ENCODE data around the gene ETFA.
"Not testable (repeated sequence)": the region's sequence is repeated elsewhere in the genome, so short reads cannot be mapped to it uniquely, and the experiment has no call there.

ETFA gene

DNA sequence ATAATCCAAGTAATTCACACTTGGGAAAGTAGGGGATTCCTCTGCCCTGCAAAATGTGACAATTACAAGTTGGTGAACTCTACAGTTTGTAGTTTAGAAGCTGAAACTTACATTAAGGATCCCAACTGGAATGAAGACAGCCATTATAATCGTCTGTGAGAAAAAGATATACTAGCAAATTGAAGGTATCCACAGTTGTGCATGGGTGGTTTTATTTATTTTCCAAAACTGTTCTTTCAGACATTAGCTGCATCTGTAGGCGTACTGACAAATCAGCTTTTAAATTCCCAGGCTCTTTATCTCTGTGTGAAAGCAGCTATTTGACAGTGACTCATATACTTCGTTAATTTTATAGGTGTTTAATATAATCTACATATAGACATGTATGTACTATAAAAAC is 12.8 kb upstream of the ETFA start:
- DNase-seq: no peak

DNA sequence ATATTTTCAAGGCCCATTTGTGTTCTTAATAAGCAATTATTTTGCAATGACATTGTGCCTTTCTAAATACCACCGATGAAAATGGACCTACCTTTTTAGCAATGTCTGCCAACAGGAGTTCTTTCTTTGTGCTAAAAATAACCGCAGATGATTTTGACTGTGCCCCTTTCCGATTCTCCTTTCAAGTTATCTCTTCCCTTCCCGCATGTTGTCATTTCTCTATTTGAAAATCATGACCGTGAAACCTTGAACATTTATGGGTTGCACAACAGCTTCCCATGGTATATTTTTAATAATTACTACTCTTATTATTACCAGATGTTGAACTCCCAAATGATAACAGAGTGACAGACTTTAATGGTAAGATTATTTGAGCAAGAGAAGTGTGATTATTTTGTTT is 10.3 kb upstream of the ETFA start:
- no peak for DNase-seq

DNA sequence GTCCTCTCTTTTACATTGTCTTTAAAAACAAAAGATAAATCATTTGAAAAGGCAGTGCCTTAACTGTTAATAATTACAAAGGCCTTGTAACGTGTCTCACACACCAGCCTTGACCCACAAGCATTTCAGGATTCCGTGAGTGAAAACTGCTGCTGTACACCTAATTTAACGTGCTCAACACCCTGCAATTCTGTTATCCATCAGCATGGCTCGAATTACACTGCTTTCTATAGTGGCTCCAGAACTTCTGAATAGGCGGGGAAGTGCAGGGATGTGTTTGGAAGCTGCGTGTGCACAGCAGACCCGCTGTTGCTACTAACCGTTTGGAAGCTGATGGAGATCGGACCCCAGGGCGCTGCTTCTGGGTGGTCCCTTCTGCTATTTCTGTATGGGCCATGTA is 9.9 kb upstream of the ETFA start:
- DNase-seq: no peak

DNA sequence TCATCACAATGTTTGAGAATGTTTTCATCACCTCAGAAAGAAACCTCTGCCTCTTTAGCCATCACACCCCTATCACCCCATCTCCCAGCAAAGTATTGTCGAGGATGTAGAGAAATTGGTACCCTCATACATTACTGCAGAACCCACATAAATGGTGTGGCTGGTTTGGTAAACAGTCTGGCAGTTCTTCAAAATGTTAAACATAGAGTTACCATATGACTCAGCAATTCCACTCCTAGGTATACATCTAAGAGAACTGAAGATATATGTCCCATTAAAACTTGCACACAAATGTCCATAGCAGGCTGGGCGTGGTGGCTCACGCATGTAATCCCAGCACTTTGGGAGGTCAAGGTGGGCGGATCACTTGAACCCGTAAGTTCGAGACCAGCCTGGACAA is 8.7 kb upstream of the ETFA start:
- DNase-seq: no peak

DNA sequence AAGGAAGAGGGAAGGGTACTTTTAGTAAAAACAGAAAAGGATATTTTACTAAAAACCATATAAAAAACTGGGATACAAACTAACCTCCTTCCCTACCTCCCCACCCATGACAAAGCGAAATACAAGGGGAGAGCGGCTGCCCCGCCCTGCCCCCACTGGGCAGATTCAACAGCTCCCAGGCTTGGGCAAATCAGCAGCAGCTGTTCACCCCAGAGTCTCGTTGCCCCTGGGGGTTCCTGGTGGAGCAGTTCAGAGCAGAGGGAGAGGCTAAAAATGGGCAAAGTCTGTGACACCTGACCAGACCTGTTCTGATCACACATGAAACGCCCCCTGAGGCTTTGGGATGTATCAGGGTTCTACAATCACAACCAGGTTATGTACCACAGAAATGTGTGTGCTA is 2.5 kb upstream of the ETFA start:
- no peak for DNase-seq

DNA sequence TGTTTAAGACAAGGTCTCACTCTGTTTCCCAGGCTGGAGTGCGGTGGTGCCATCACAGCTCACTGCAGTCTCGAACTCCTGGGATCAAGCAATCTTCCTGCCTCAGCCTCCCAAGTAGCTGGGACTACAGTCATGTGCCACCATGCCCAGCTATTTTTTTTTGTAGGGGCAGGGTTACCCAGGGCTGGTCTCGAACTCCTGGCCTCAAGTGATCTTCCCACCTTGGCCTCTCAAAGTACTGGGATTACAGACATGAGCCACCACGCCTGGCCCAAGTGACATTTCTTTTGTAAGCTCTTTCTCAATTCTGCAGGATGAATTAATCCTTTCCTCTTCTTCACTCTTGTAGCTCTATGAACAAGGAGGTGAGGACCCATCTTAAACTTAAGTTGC is 1.9 kb upstream of the ETFA start:
- not testable (repeated sequence) for DNase-seq

DNA sequence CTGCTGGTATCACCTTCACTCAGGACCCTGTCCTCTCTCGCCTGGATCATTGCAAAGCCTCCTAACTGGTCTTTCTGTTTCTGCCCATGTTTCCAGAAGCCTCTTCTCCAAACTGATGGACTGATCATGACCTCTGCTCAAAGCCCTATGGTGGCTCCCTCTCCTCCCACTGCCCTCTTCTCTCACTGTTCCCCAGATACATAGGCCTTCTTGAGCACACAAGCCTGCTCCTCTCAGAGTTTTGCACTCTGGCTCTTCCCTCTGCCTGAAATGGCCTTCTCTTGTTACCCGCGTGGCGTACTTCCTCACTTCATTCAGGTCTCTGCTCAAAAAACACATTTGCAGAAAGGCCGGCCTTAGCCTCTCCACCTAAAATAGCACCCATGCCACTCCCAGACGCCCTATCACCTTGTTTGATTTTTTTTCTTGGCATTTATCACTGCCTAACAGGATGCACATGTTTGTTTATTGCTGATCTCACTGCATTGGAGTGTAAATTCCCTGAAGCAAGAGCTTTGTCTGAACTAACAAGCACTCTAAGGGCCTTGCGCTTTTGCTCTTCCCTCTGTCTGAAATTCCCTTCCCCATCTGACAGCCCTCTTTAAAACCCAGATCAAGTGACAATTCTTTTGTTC is 1.4 kb upstream of the ETFA start:
- no peak for DNase-seq

DNA sequence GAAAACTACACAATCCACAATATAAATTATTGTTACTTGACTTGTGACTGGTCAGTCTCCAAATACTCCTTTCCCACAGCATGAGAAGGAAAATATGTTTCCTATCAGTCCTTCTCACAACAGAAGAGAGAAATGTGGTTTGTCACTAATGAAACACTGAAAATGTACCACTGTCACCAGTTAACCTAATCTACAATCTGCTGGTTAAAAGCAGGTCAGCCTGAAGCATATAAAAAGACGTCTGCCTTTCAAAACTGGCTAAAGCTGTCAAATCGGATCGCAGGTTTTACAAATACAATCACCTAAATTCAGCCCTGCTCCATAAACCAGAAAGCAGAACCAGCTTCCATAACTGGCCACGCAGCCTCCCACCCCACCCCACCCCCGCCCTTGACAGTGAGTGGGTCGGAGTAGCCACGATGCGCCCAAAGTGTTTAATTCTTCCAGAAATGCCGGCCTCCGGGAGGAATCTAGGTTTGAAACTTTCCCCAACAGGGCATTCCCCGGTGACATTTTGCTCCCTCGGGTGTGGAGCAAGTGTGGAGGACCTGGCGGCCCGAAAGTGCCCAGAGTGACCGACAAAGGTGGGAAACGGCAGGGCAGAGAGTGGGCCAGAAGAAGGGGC is 682 bp downstream of the ETFA start:
- DNase-seq: peak; percentile 15

DNA sequence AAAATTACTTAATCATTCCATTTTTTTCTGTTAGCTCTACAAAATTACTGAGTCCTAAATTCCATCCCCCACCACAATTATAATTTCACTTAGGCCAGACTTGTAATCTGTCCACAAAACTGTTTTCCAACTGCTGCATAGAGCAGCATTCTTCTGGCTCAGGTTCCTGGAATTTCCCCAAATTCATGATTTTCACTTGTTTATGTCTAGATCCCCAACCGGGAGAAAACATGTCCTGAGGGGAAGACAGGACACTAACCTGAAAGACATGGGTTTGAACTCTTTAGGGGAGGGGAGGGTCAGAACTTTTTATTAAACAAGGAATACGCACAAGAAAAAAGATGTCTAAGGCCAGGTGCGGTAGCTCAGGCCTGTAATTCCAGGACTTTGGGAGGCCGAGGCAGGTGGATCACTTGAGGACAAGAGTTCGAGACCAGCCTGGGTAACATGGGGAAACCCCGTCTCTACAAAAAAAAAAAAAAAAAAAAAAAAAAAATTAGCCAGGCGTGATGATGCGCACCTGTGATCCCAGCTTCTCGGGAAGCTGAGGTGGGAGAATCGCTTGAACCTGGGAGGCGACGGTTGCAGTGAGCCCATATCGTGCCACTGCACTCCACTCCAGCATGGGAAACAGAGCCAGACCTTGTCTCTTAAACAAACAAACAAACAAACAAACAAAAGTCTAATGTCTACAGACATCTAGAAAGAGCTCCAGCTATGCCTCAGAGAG is 1.5 kb downstream of the ETFA start:
- DNase-seq: no peak

DNA sequence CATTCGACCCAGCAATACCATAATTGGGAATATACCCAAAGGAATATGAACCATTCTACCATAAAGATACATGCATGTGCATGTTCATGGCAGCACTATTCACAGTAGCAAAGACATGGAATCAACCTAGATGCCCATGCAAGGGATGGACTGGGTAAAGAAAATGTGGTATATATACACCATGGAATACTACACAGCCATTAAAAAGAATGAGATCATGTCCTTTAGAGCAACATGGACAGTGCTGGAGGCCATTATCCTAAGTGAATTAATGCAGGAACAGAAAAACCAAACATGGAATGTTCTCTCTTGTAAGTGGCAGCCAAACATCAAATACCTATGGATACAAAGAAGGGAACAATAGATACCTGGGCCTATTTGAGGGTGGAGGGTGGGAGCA is 7.4 kb downstream of the ETFA start:
- no peak for DNase-seq

DNA sequence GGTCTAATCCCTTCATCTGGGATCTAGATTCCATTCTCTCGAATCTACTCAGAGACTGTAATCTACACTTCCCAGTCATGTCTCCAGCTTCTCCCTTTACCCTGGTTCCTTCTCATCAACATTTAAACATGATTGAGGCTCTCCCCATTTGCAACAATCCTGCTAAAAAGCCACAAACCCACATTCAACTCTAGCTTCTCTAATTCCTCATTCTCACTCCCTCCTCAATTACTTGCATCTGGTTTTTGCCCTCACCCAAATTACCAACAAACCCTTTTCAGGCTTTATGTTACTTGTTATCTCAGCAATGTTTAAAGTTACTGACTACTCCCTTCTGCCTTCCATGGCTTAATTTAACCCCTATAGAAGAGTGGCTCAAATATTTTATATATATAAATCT is 11.5 kb downstream of the ETFA start:
- no peak for DNase-seq

DNA sequence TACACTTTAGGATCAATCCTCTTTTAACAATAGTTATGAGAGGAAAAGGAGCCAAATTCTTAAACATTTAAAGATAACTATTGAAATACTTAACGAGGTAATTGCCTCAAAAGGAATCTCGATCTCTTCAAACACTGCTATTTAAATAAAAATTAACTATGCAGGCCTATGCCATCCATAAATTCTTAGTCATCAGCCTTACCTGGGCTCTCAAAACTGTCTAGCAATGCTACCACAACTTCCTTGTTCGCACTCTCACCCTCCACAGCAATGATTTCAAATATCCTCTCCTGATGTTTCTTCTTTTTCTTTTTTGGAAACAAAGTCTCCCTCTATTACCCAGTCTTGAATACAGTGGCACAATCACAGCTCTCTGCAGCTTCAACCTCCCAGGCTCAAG is 12.3 kb downstream of the ETFA start:
- DNase-seq: no peak

DNA sequence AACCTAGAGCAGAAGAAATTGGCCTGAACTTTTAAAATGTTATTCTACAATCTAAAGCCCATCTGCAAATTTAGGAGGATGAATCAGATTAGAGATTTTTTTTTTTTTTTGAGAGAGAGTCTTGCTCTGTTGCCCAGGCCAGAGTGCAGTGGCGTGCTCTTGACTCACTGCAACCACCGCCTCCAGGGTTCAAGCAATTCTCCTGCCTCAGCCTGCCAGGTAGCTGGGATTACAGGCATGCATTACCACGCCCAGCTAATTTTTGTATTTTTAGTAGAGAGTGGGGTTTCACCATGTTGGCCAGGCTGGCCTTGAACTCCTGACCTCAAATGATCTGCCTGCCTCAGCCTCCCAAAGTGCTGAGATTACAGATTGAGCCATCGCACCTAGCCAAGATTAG is 13.3 kb downstream of the ETFA start:
- not testable (repeated sequence) for DNase-seq

DNA sequence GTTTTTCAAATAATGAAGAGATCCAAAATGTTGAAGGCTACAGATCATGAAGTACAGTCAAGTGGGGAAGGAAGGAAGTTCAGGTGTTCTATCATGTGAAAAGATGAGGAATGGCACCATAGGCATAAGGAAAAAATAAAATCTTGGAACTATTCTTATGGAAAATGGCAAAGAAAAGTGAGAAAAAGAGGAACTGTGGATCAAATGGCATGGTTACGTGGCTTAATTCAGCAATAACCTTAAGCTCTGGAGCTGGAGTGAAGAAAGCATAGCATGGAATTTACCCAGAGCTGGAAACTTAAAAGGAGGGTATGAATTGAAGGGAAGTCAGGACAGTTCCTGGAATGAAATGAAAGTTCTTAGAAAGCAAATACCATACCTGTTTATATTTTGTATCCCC is 14.4 kb downstream of the ETFA start:
- DNase-seq: no peak

DNA sequence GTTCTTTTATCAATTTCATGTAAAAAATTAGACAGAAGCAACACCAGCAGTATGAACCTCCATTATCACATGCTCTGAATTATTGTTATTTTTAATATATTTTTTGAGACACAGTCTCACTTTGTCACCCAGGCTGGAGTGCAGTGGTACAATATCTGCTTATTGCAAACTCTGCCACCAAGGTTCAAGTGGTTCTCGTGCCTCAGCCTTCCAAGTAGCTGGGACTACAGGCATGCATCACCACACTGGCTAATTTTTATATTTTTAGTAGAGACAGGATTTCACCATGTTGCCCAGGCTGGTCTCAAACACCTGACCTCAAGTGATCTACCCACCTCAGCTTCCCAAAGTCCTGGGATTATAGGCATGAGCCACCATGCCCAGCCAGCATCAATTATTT is 16.8 kb downstream of the ETFA start:
- not testable (repeated sequence) for DNase-seq

DNA sequence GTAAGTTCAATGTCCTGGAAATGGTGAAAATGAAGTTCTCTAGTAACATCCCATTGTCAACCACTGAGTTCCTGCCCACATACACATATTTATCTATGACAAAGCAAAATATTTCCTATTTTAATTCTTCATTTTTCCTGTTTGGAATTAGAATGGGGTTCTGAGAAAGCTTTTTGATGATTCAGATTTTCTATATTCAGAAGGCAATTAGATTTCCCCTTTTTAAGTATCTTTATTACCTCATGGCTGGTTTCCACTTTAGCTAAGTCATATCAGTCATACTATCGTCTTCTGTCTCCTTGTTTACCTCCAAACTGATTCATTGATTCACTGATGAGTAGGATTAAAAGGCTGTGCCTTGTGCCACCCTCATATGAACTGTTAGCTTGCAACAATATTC is 17.9 kb downstream of the ETFA start:
- no peak for DNase-seq

DNA sequence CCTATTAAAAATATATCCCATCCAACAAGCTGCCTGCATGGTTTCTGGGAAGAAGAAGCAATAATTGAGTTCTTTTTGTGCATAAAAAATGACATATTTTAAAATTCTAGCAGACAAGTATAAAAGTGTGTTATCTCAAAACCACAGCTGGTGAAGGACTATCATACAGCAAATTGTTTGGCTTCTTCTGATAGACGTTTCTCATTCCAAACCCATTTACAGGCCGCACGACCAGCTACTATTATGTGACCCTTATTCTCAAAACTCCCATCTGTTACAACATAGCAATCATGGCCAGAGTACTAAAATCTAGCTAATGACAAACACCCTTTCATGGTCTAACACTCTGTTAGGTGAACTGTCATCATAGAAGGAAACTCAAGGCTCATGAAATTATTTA is 21.7 kb downstream of the ETFA start:
- DNase-seq: no peak

DNA sequence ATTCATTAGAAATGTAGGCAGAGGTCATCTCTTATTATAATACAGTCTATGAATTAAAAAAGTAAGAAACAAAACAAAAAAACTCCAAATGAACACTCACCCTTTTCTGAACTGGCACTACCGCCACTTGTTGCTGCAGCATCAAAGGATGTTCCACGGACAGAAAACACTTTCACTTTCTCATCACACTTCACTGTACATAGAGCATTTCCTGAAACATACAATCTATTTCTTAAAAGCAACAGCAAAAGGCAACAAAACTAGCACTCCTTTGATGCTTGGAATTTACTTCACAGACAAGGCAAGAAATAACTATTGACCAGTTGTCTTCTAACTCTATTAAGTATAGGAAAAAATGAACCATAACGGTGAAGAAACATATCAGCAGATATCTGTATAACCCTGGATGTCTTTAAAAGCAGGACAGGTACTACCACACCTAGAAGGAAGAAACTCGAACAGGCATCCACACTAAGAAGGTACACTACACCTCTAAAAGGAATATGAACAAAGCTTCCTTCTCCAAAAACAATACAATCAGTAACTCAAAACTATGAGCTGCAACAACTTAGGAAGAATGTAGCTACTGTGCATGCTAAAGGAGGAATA is 24.9 kb downstream of the ETFA start:
- no peak for DNase-seq

DNA sequence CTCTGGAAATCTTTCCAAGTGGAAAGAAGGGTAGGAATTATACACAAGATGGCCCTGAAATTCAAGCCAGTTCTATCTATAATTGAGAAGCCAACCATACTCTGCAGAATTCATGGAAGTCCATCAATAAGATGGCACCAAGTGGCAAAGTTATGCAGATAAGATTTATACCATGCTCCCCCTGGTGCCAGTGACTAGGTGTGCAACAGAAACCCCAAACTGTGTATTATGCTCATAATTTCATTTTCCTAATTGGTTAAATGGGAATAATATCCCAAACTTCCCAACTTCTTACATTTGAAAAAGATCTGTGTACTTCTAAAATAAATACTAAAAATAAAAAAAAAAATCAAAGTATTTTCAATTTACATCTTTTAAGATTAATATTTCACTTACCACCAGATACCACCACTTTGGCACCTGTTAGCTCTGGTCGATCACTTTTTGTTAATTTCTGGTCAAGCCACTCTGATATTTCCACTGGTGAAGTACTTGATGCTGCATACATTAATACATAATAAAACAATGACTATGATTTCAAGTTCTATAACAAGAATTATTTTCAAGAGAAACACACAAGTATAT is 25.9 kb downstream of the ETFA start:
- DNase-seq: no peak

DNA sequence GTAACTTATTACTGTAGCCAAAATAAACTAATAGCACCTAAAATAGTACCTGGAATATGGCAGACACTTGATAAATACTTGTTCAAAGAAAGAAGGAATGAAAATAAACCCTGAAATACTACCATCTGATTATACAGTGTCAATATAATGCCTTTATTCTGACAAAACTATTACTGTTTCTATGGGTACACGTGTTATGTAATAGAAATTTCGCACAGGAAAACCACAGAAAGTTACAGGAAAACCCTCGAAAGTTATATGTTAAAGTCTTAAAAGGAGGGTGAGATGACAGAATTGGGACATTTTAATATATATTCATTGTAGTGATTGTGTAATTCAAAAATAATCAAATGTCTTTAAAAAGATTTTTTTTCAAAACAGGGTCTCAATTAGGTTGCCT is 28.8 kb downstream of the ETFA start:
- no peak for DNase-seq

DNA sequence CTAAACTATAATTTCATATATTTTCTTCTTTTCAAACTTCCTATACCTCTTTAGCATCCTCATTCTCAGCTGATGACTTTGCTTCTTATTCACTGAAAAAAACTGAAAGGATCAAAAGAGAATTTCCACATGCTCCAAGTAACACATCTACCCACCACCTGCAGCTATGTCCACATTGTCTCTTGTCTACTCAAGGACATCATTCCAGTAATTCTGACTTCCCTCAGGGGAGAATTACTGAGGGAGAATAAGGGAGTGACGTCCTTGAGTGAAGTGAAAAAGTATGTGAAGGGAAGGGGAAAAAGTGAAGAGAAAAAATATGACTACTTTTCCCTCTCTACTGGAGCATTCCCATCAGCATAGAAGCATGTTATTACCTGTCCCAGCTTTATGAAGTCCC is 32.6 kb downstream of the ETFA start:
- DNase-seq: no peak

DNA sequence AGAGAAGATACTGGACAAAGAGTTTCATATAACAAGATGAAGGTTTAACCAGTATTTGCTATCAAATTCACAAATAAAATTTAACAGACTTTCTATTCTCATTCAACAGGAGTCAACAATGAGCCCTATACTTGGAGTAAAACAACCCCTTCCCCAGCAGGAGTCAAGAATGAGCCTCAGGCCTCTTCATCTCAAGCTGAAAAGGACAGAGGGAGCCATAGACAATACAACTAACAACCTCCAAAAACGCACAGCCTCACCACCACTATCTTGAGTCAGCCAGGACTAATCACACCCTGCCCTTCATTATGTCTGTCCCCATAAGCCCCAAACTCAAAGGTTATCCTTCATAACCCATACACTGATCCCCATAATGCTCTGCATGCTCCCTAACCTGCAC is 36.4 kb downstream of the ETFA start:
- DNase-seq: no peak

DNA sequence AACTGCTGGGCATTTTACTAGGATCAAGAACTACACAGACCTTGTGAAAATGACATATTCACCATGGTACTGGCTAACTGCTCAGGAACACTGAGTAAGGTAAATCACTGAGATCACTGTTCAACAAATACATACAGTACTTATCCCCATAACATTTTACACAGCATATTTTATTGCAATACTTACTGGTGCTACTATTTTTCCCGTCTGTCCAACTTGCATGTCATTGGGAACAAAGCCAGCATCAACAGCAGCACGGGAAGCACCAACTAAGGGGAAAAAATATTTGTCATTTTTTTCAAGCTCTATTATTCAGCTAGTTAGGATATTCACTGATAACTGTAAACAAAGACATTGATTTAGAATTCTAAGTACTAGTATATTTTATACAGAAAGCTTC is 37.0 kb downstream of the ETFA start:
- no peak for DNase-seq

DNA sequence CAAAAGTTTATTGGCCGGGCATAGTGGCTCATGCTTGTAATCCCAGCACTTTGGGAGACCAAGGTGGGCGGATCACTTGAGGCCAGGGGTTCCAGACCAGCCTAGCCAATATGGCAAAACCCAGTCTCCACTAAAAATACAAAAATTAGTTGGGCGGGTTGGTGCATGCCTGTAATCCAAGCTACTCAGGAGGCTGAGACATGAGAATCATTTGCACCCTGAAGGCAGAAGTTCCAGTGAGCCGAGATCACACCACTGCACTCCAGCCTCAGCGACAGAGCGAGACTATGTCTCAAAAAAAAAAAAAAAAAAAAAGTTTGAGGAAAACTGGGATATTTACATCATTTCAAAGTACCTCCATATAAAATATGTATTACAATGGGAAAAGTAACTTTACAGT is 40.4 kb downstream of the ETFA start:
- DNase-seq: no peak
